PC-9 (cell line): Measurements from ENCODE around the gene HMX1. TPM values are rescaled to one million over a fixed set of nuclear protein-coding genes. Genes with fewer than 3 reads are reported as not detected.

Experiments
- BruUV-seq: library from RNA; stranded (reverse); fragments of 400-500 nt; replicated peaks from 2 replicates; lab custom pipeline; 2021; lab: Mats Ljungman, UMichigan
- CTCF ChIA-PET: fragments of 300-600 bp; sonication (Branson Sonifier 250); formaldehyde crosslinking; loops from one replicate; lab custom pipeline; 2022; ENCODE audit warnings: antibody characterized with exemption; lab: Charles Lee
- POLR2A ChIA-PET: fragments of 300-600 bp; sonication (Branson Sonifier 250); formaldehyde crosslinking; loops from one replicate; lab custom pipeline; 2022; ENCODE audit warnings: antibody characterized with exemption; ENCODE audit not compliant: unreplicated experiment; lab: Charles Lee
- DNase-seq, 2 experiments: peaks; one replicate each; pipeline versions ENCODE4 v3.0.0 to v3.0.0-alpha.2; 2015 to 2022; ENCODE audit warnings: mixed read lengths in 1 of 2
- H2AFZ ChIP-seq: fragments of 200-600 bp; sonication (generic); 2 replicates; pipeline ENCODE4 v1.8.1; 2017; ENCODE audit warnings: antibody characterized with exemption
- H3F3A ChIP-seq: fragments of 200-600 bp; sonication (generic); 2 replicates; pipeline ENCODE4 v1.8.1; 2017; ENCODE audit warnings: antibody characterized with exemption, mild to moderate bottlenecking, low read depth; ENCODE audit not compliant: insufficient read depth
- H3K27ac ChIP-seq: fragments of 200-600 bp; sonication (generic); 2 replicates; pipeline ENCODE4 v1.6.1; 2016; ENCODE audit warnings: mixed run types
- H3K27me3 ChIP-seq: fragments of 200-600 bp; sonication (generic); 2 replicates; pipeline ENCODE4 v1.6.1; 2016; ENCODE audit warnings: low read depth, mixed run types; ENCODE audit not compliant: insufficient read depth
- H3K36me3 ChIP-seq: fragments of 200-600 bp; sonication (generic); 2 replicates; pipeline ENCODE4 v1.6.1; 2016; ENCODE audit warnings: low read depth, mixed run types
- H3K4me1 ChIP-seq: fragments of 200-600 bp; sonication (generic); replicated peaks from 2 replicates; pipeline ENCODE4 v1.6.1; 2016; ENCODE audit warnings: mixed run types; ENCODE audit not compliant: insufficient read depth
- H3K4me2 ChIP-seq: fragments of 200-600 bp; sonication (generic); 2 replicates; pipeline ENCODE4 v1.6.1; 2017; ENCODE audit warnings: mixed run types
- H3K4me3 ChIP-seq: fragments of 200-600 bp; sonication (generic); 2 replicates; pipeline ENCODE4 v1.6.1; 2016; ENCODE audit warnings: mixed run types
- H3K79me2 ChIP-seq: fragments of 200-600 bp; sonication (generic); 2 replicates; pipeline ENCODE4 v1.6.1; 2017; ENCODE audit warnings: low read depth, mixed run types
- H3K9me2 ChIP-seq: fragments of 200-600 bp; sonication (generic); 2 replicates; pipeline ENCODE4 v1.8.1; 2017; ENCODE audit warnings: mild to moderate bottlenecking; ENCODE audit not compliant: insufficient read depth
- H3K9me3 ChIP-seq: fragments of 200-600 bp; sonication (generic); 2 replicates; pipeline ENCODE4 v1.8.1; 2016; ENCODE audit warnings: low read depth; ENCODE audit not compliant: insufficient read depth
- H4K20me1 ChIP-seq: fragments of 200-600 bp; sonication (generic); 2 replicates; pipeline ENCODE4 v1.8.1; 2017; ENCODE audit not compliant: insufficient read depth
- EZH2 ChIP-seq: fragments of 200-600 bp; sonication (generic); IDR thresholded peaks from 2 replicates; pipeline ENCODE4 v1.8.0; 2017; ENCODE audit warnings: antibody characterized with exemption, low read depth
- intact Hi-C: fragments of 100-400 bp; cut with micrococcal nuclease; formaldehyde crosslinking; loops from one replicate; pipeline ENCODE4 v1.10.0; 2022; ENCODE audit not compliant: unreplicated experiment
- total RNA-seq: library from RNA; stranded (reverse); gene quantifications from 2 replicates; pipeline ENCODE4 v1.2.3, GENCODE V29; 2021
- TF ChIP-seq, protein P1 (sequence below): fragments of 200-600 bp; sonication (generic); conservative IDR thresholded peaks from 2 replicates; pipeline ENCODE4 v1.6.1; 2017; ENCODE audit warnings: mixed run types, antibody characterized with exemption, mild to moderate bottlenecking, moderate library complexity

The HMX1 gene
- total RNA-seq, 1 experiment from 2014 or later: not detected

DNA sequence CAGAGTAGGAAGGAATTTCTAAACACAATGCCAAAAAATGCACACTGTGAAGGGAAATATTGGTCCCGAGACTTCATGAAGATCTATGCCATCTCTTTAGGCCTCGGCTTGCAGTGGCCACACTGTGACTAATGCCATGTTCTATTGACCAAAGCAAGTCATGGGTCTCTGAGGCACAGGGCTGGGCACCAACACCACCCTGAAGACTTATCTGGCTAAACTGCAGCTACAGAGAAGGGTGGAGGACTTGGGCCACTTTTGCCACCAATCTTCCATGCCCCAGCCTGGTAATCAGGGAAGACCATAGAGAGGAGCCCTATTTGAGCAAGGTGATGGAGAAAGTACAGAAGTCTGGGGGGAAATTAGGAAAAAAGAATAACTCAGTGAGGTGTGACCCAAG is 42.1 kb downstream of the HMX1 start:
- no peaks in the 10 kb centered on the region for H3K79me2 ChIP-seq
- BruUV-seq: no TSS peak
- intact Hi-C loops: no loop called here
- DNase-seq: no peak
- H3K36me3 ChIP-seq: no peaks in the 10 kb centered on the region
- H3K27me3 ChIP-seq: peaks cover 46% of the 10 kb centered on the region
- no peak overlapping the region for H2AFZ ChIP-seq
- POLR2A ChIA-PET: no interaction called here
- H3K4me2 ChIP-seq: no peak overlapping the region
- H3K4me1 ChIP-seq: no peaks in the 10 kb centered on the region
- H3K27ac ChIP-seq: no peak overlapping the region
- H3F3A ChIP-seq: no peaks in the 10 kb centered on the region
- no peak for TF ChIP-seq EZH2
- TF ChIP-seq, protein P1, sequence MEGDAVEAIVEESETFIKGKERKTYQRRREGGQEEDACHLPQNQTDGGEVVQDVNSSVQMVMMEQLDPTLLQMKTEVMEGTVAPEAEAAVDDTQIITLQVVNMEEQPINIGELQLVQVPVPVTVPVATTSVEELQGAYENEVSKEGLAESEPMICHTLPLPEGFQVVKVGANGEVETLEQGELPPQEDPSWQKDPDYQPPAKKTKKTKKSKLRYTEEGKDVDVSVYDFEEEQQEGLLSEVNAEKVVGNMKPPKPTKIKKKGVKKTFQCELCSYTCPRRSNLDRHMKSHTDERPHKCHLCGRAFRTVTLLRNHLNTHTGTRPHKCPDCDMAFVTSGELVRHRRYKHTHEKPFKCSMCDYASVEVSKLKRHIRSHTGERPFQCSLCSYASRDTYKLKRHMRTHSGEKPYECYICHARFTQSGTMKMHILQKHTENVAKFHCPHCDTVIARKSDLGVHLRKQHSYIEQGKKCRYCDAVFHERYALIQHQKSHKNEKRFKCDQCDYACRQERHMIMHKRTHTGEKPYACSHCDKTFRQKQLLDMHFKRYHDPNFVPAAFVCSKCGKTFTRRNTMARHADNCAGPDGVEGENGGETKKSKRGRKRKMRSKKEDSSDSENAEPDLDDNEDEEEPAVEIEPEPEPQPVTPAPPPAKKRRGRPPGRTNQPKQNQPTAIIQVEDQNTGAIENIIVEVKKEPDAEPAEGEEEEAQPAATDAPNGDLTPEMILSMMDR: no peak
- CTCF ChIA-PET: no interaction called here
- no peak overlapping the region for H3K4me3 ChIP-seq
- no peaks in the 10 kb centered on the region; the same call in 1 of the 2 replicates for H3K9me2 ChIP-seq
- H3K9me3 ChIP-seq: no peaks in the 10 kb centered on the region
- H4K20me1 ChIP-seq: no peaks in the 10 kb centered on the region

DNA sequence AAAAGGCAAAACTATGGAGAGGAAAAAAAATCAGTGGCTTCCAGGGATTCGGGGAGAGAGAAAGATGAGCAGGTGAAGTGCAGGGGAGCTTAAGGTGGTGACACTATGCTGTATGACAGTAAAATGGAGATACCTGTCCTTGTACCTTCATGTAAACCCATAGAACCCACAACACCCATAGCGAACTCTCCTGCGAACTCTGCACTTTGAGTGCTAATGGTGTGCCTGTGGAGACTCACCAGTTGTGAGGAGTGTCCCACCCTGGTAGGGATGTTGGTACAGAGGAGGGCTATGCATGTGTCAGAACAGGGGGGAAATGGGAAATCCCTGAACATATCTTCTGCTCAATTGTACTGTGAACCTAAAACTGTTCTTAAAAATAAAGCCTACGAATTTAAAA is 42.8 kb downstream of the HMX1 start:
- no TSS peak for BruUV-seq
- Histone ChIP-seq H3K4me2 (no peak overlapping the region), H3K27me3 (peaks cover 46% of the 10 kb centered on the region), H3K79me2 (no peaks in the 10 kb centered on the region), H3K9me2 (no peaks in the 10 kb centered on the region; the same call in 1 of the 2 replicates), H2AFZ (no peak overlapping the region), H4K20me1 (no peaks in the 10 kb centered on the region), H3K27ac (no peak overlapping the region), H3K4me3 (no peak overlapping the region), H3K36me3 (no peaks in the 10 kb centered on the region), H3K4me1 (no peaks in the 10 kb centered on the region), H3K9me3 (no peaks in the 10 kb centered on the region), H3F3A (no peaks in the 10 kb centered on the region)
- ChIA-PET CTCF (no interaction called here), POLR2A (no interaction called here)
- TF ChIP-seq, protein P1: no peak
- TF ChIP-seq EZH2: no peak
- DNase-seq: no peak
- intact Hi-C loops: no loop called here

- Histone ChIP-seq H3K4me1 (no peaks in the 10 kb centered on the region), H3K36me3 (no peaks in the 10 kb centered on the region), H3K27me3 (peaks cover 29% of the 10 kb centered on the region), H3K9me3 (no peaks in the 10 kb centered on the region), H2AFZ (no peak overlapping the region), H3K4me3 (no peak overlapping the region), H3K9me2 (no peaks in the 10 kb centered on the region), H3K27ac (no peak overlapping the region), H4K20me1 (no peaks in the 10 kb centered on the region), H3K4me2 (no peak overlapping the region), H3F3A (no peaks in the 10 kb centered on the region), H3K79me2 (no peaks in the 10 kb centered on the region)
- BruUV-seq: no TSS peak
- ChIA-PET CTCF (no interaction called here), POLR2A (no interaction called here)
- intact Hi-C loops: no loop called here
- DNase-seq: no peak
- TF ChIP-seq EZH2: no peak
- TF ChIP-seq, protein P1: no peak
Observed at GRCh38 chr4:8821151-8821950, 50.3 kb downstream of the HMX1 start.
